COLO668 (cell line): ENCODE measurements around the gene GTF2H2C_2.
"Not testable (repeated sequence)": the region's sequence is repeated elsewhere in the genome, so short reads cannot be mapped to it uniquely, and the experiment has no call there.

Source experiments
- DNase-seq: peaks from one replicate; lab custom pipeline; 2025; ENCODE audit not compliant: unreplicated experiment; lab: John Stamatoyannopoulos, UW

Gene GTF2H2C_2

DNA sequence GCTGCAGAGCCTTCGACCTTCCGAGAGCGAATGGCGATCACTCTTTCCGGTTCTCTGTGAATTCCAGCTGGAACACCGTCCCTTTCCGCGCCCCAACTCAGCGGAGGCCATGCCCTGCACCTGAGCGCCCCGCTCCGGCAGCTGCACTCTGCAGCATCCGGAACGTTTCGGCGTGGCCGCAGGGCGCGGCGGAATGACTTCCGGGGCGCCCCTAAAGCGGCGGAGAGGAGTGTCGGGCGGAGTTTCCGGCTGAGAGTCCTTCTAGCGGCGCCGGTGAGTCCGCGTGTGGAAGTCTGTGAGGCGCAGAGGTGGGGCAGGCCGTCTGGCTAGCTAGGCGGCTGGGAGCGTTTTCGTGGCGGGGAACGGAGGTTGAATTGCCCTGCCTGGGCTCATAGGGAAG lies at the start of gene GTF2H2C_2:
Gene GTF2H2C_2, plus strand, starts transcription at position 252 of the 400 bp plus-strand sequence.
- DNase-seq = not testable (repeated sequence)

DNA sequence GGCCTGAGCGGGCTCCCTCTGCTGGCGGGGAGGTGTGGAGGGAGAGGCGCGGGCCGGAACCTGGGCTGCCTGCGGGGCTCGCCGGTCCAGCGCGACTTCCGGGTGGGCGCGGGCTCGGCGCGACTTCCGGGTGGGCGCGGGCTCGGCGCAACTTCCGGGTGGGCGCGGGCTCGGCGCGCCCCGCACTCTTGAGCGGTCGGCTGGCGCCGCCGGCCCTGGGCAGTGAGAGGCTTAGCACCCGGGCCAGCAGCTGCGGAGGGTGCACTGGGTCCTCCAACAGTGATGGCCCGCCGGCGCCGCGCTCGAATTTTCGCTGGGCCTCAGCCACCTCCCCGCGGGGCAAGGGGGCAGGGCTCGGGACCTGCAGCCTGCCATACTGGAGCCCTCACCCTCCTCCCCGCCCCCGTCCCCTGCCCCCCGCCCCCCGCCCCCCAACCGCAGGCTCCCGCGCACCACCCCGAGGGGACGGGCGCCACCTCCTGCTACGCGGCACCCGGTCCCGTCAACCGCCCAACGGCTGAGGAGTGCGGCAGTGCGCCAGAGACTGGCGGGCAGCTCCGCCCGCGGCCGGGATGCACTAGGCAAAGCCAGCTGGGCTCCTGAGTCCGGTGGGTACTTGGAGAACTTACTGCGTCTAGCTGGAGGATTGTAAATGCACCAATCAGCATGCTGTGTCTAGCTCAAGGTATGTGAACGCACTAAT lies 14.0 kb upstream of the GTF2H2C_2 start:
- not testable (repeated sequence) for DNase-seq

DNA sequence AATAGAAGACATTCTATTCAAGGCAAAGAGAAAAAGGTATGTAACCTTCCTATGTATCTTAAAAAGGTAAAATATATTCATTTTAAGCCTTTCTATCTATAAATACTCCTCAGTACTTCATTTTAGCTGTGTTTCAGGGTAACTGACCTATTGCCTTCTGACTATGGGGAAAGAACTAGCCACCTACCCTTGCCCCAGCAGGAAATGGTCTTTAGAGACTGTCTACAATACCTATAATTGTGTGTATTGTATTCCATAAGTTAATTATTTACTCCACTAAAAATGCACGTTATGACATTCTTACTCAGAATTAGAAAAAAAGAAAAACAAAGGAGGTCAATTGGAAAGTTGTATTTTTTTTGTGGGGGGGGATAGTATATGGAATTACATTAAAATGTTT lies 6.2 kb downstream of the GTF2H2C_2 start:
- not testable (repeated sequence) for DNase-seq

DNA sequence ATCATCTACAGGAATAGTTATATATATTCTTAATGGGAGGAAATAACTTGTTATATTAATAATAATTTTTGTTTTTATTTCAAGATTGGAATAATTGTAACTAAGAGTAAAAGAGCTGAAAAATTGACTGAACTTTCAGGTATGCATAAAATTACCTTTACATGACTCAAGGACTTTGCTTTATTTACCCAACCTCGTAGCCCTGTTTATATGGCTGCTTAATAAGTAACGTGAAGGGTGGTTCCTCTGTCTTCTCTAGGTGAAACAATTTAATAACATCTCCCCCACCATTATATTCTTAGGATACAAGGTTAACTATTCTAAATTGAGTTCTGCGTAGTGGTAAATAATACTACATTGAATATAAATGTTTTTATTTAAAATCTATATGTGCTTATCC lies 8.0 kb downstream of the GTF2H2C_2 start:
- DNase-seq = not testable (repeated sequence)

DNA sequence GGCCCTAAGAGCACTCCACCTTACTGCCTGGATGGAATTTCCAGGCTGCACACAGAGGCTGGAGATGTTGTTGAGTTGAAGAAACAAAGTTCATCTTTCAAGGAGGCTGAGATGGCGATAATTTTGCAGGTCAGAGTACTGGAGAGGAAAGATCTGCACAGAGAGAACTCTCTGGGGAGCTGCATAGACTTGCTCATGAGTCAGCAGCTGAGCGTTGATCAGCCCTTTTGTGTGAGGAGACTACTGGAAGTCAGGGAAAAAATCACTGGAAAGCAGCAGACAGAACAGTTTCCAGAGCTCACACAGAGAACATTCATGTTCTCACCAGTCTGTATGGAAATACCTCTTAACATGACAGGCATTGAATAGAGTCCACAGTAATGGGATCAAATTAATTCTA lies 23.4 kb downstream of the GTF2H2C_2 start:
- DNase-seq = not testable (repeated sequence)

DNA sequence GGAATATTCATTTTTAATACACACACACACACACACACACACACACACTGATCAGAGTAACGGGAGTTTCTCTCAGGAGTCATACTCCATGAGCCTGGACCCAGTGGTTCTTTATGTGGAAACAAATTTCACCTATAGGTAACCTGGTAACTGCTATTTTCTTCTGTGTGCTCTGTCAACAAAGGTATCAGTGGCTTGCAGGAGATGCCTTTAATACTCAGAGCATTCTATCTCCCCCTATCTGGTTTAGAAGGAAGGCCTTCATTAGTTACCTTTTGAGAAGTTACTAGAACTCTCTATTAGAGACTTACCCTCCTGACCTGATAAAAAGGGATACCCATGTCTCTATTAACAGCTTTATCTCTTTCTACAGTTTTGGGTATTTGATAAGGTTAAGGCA lies 34.4 kb downstream of the GTF2H2C_2 start:
- DNase-seq = not testable (repeated sequence)

DNA sequence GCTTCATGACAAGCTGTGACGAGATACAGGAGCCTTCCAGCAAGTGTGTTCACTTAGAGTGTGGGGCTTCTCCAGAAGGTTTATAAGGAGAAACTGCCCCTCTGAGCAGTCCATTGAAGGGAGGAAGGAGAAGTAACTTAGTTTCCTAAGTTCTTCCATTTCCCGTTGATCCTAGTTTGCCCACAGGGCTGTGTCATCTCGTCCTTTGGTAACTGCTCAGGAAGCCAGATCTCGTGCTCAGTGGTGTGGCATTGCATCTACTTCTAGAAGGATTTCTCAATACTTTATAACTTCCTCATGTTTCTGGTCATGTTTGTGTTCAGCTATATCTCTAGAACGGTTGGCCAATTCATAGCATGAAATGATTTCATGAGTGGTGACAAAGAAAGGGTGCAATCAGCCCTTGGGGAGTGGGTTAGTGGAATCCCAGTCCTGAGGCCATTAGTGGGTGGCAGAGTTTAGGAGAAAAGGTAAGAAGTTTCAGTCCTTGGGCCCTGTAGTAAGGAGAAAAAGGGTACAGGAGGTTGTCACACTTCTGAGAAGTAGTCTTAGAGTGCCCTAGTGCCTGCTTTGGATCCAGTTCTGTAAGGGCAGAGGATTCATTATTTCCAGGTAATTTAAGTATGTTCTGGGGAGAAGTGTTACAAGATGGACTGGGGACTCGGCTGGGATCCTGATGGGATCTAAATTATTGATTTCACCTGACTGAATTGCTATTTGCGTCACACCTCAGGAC lies 36.2 kb downstream of the GTF2H2C_2 start:
- DNase-seq = not testable (repeated sequence)

DNA sequence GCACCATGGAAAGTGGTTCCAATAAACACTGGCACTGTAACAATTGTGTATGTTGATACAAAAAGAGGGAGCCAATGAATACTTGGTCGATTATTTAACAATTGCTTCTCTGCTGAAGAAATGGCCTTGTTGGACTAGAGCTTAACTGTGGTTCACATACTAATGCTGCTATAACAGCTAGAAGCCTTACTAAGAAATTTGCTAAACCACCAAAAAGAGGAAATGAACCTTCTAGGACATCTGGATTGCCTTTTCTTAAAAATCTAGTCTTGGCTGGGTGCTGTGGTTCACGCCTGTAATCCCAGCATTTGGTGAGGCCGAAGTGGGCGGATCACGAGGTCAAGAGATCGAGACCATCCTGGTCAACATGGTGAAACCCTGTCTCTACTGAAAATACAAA lies 41.9 kb downstream of the GTF2H2C_2 start:
- not testable (repeated sequence) for DNase-seq

DNA sequence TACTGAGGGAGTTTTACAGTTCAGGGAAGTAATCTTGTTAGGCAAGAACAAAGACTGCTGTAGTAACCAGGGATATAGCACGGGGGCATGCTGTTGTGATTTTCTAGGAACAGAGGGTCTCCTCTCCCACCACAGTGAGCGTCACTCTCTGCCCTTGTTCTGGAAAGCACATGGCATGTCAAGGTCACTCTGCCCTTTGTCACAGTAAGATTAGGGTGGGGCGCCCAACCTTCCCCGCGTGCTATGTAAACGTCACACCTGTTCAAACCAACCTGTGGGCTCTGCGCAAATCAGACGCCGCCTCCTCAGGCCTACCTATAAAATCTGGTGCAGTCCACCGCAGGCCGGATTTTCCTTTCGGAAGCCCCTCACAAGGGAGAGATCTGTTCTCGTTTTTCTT lies 44.0 kb downstream of the GTF2H2C_2 start:
- not testable (repeated sequence) for DNase-seq

DNA sequence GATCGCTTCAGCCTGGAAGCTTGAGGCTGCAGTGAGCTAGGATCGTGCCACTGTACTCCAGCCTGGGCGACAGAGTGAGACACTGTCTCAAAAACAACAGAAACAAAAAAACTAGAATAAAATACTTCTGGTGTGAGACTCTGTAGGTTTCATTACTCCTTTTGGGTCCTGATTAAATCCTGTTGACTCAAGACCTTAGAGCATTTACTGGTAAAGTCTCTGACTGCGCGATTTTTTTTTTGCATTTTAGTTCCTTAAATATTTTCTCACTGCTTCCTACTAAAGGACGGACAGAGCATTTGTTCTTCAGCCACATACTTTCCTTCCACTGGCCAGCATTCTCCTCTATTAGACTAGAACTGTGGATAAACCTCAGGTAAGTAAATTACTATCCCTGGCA lies 46.8 kb downstream of the GTF2H2C_2 start:
- DNase-seq = not testable (repeated sequence)

DNA sequence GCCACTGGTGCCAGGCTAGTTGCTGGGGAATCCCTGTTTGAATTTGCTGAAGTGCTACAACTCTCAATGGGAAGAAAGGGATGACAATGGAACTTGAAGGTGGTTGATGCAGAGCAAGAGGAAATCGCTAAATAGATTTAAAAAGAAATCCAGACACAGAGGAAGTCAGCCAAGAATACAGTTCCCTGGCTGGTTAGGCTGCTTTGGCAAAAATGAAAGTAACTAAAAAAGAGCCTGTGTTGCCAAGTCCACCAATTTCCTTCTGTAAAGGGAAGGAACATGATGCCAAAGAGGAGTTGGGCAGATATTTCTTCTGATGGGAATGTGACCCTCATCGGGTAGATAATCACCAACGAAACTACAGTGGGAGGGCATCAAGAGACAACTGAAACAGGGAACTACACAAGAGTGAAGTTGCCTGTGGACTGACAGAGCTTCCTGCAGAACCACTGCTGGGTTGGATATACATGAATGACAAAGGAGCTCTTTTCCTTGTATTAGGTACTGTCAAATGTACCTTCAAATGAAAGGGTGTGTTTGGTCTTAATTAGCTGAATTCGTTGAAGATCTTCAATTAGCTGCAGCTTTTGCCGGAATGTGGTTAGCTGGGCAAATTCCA lies 49.0 kb downstream of the GTF2H2C_2 start:
- not testable (repeated sequence) for DNase-seq

DNA sequence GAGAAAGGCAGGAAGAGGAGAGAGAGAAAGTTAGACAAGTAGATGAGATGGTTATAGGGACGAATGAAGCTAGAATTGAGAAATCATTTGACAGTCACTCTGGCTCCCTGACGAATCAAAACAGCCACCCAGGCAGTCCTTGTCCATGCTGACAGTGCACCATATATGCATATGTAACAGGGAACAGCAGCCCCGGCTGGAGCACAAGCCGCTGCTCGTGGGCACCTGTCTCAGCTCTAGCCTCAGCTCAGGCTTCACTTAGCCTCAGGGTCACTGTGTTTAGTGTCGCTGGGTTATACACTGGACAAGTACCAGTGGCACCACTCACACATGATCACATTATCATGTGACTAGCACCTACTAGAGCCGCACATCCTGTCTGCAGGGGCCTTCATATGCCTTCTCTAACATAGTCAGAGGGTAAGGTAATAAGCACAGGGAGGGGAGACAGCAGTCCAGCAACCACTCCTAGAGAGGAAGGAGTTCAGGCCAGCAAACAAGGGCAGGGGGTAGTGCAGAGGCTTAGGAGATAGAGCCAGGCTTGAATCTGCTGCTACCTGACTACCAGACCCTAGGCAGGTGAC lies 54.9 kb downstream of the GTF2H2C_2 start:
- DNase-seq = not testable (repeated sequence)
